ENCODE data around the gene PDIK1L.
"Not testable (repeated sequence)": the region's sequence is repeated elsewhere in the genome, so short reads cannot be mapped to it uniquely, and the experiment has no call there.

Gene PDIK1L

DNA sequence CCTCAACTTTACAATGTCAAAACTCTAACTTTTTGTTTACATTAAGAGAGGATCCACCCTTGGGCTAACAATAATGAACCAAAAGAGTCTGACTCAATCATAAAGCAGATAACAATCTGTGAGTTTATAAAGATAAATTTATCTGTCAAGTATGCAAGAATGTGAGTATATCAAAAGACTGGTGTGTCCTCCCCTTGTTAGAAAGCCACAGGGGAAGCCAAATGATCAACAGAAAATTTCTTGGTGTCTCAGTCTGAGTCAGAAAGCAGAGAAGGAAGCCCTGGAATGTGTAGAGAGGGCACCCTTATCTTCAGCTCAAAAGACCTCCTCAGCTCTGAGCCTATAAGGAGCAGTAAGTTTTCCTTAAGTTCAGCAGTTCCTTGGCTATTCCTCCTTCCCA is 13.9 kb upstream of the PDIK1L start:
- Histone ChIP-seq H3K9me3 (no peaks in the 10 kb centered on the region), H3K4me3 (no peak overlapping the region), H3K4me1 (peaks cover 8% of the 10 kb centered on the region; the same call in 1 of the 2 replicates), H3K27me3 (ENCODE audit: low read depth) (peaks cover 5% of the 10 kb centered on the region), H3K36me3 (replicated peaks) (no peaks in the 10 kb centered on the region)
- DNase-seq (ENCODE audit: low spot score in 2 of 2): no peak
- in situ Hi-C loops (cut with MboI; ENCODE audit: low sequenced_read_pairs): no loop called here

- Histone ChIP-seq H3K27me3 (ENCODE audit: low read depth) (no peaks in the 10 kb centered on the region), H3K9me3 (no peaks in the 10 kb centered on the region), H3K4me3 (no peak overlapping the region), H3K36me3 (replicated peaks) (no peaks in the 10 kb centered on the region), H3K4me1 (peaks cover 8% of the 10 kb centered on the region; the same call in 1 of the 2 replicates)
- DNase-seq (ENCODE audit: low spot score in 2 of 2): no peak
- in situ Hi-C loops (cut with MboI; ENCODE audit: low sequenced_read_pairs): no loop called here
Measured at GRCh38 chr1:26098602-26099001, 13.0 kb upstream of the PDIK1L start.

DNA sequence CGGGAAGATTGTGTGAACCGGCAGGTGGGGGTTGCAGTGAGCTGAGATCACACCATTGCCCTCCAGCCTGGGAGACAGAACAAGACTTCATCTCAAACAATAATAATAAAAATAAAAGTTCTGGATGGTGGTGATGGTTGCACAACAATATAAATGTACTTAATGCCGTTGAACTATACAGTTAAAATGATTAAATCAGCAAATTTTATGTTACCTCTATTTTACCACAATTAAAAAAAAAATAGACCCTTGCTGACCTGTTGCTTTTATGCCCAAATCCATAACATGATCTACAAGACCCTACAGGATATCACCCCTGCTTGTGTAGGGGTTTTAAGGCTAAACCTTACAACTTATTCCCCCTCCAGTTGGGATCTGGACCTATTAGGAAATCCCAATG is 11.8 kb upstream of the PDIK1L start:
- Histone ChIP-seq H3K9me3 (no peaks in the 10 kb centered on the region), H3K36me3 (replicated peaks) (no peaks in the 10 kb centered on the region), H3K27me3 (ENCODE audit: low read depth) (no peaks in the 10 kb centered on the region), H3K4me1 (peaks cover 8% of the 10 kb centered on the region; the same call in 1 of the 2 replicates), H3K4me3 (no peak overlapping the region)
- DNase-seq (ENCODE audit: low spot score in 2 of 2): no peak
- in situ Hi-C loops (cut with MboI; ENCODE audit: low sequenced_read_pairs): no loop called here

GRCh38 chr1:26100204-26100603 is 11.4 kb upstream of the PDIK1L start:
- in situ Hi-C loops (cut with MboI; ENCODE audit: low sequenced_read_pairs); H3K4me3 ChIP-seq; H3K9me3 ChIP-seq; H3K36me3 ChIP-seq (replicated peaks); DNase-seq (ENCODE audit: low spot score in 2 of 2); H3K27me3 ChIP-seq (ENCODE audit: low read depth): not testable (repeated sequence)
- peaks cover 10% of the 10 kb centered on the region; the same call in 1 of the 2 replicates for H3K4me1 ChIP-seq

DNA sequence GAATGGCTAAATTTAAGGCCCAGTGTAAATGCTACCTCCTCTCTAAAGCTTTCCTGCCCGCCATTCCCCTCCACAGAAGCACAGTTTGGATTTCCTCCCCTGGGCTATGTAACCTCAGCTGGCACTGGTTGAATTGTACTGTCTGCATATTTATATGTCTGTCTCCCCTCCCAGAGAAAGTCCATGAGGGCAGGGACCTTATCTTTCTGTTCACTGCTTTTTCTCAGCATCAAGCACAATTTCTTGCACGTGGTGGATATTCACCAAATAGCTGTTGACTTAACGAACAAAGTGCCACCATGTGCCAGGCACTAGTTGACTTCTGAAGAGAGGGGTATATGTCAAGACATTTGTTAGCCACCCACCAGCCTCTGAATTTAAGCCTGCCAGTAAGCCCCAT is 9.5 kb upstream of the PDIK1L start:
- Histone ChIP-seq H3K4me1 (peaks cover 11% of the 10 kb centered on the region; the same call in 1 of the 2 replicates), H3K4me3 (no peak overlapping the region), H3K9me3 (no peaks in the 10 kb centered on the region), H3K27me3 (ENCODE audit: low read depth) (no peaks in the 10 kb centered on the region), H3K36me3 (replicated peaks) (no peaks in the 10 kb centered on the region)
- in situ Hi-C loops (cut with MboI; ENCODE audit: low sequenced_read_pairs): no loop called here
- DNase-seq (ENCODE audit: low spot score in 2 of 2): no peak

GRCh38 chr1:26102526-26102925 is 9.1 kb upstream of the PDIK1L start:
- H3K27me3 ChIP-seq (ENCODE audit: low read depth): no peaks in the 10 kb centered on the region
- no peak overlapping the region for H3K4me3 ChIP-seq
- in situ Hi-C loops (cut with MboI; ENCODE audit: low sequenced_read_pairs): no loop called here
- no peaks in the 10 kb centered on the region for H3K36me3 ChIP-seq (replicated peaks)
- H3K9me3 ChIP-seq: no peaks in the 10 kb centered on the region
- DNase-seq (ENCODE audit: low spot score in 2 of 2): no peak
- H3K4me1 ChIP-seq: peaks cover 7% of the 10 kb centered on the region; the same call in 1 of the 2 replicates

- not testable (repeated sequence) for H3K9me3 ChIP-seq; H3K36me3 ChIP-seq (replicated peaks); H3K27me3 ChIP-seq (ENCODE audit: low read depth); H3K4me1 ChIP-seq; DNase-seq (ENCODE audit: low spot score in 2 of 2); H3K4me3 ChIP-seq
- in situ Hi-C loops (cut with MboI; ENCODE audit: low sequenced_read_pairs): loop anchor here (5.0 kb wide), 1 partner anchor 42 kb away; no protein-coding TSS in a partner anchor
Measured at GRCh38 chr1:26105226-26105548, 6.4 kb upstream of the PDIK1L start.

- Histone ChIP-seq H3K36me3 (replicated peaks) (peaks cover 10% of the 10 kb centered on the region), H3K4me3 (no peak overlapping the region; the same call in 1 of the 2 replicates), H3K9me3 (no peaks in the 10 kb centered on the region), H3K4me1 (peaks cover 15% of the 10 kb centered on the region), H3K27me3 (ENCODE audit: low read depth) (no peaks in the 10 kb centered on the region)
- no peak for DNase-seq (ENCODE audit: low spot score in 2 of 2)
- in situ Hi-C loops (cut with MboI; ENCODE audit: low sequenced_read_pairs): loop anchor here (5.0 kb wide), 1 partner anchor 38 kb away; no protein-coding TSS in a partner anchor
Measured at GRCh38 chr1:26109229-26110164, 2.1 kb upstream of the PDIK1L start.

DNA sequence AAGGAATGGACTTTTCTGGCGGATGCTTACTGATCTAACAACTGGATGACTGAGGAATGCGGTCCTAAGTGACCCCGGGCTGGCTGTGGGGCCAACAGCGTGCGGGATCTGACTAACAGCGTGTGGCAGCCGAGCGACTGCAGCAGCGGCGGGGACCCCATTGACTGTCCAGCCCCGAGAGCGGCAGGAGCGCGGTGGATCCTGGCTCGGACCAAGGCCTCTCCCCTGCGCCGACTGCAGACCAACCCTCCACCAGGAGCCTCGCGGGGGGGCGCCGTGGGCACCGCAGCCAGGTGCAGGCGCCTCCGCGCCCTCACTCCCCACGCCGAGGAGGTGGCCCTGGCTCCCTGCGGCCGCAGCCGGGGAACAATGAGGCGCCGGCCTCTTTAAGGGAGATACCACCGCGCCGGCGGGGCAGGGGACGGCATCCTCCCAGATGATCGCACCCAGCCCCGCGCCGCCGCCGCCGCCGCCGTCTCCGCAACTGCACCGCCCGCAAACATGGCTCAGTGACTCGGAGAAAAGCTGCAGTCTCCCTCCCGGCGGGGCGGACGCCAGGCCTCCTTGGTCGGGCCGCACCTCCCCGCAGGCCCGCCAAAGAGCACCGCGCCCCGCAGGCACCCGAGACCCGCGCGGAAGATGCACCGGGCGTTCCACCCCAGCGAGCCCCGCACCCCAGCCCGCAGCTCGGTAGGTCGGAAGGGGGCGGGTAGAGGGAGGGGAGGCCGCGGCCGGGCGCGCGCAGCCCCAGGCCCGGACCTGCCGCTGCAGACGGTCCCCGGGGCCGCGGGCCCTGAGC is 694 bp upstream of the PDIK1L start:
- DNase-seq (ENCODE audit: low spot score in 2 of 2): peak; percentile 76 to 90
- H3K27me3 ChIP-seq (ENCODE audit: low read depth): no peaks in the 10 kb centered on the region
- in situ Hi-C loops (cut with MboI; ENCODE audit: low sequenced_read_pairs): no loop called here
- peak overlapping the region; percentile 89 for H3K4me3 ChIP-seq
- no peaks in the 10 kb centered on the region for H3K9me3 ChIP-seq
- peaks cover 13% of the 10 kb centered on the region for H3K4me1 ChIP-seq
- H3K36me3 ChIP-seq (replicated peaks): peaks cover 17% of the 10 kb centered on the region

DNA sequence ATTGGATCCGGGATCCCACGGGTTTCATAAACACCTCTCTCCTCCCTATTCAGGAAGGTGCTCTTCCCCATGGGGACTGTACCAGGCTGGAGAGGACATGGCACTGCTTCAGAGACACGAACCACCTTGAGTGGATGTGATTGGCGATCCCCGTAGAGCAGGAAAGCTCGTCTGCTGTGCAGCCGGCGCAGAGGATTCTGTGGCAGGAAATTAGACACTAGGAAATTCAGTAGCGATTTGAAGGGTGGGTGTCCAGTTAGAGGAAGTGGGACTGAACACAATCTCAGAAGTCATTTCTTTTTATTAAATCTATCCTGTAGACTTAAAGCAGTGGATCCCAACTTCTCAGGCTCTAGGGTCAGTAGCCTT is 767 bp downstream of the PDIK1L start:
- in situ Hi-C loops (cut with MboI; ENCODE audit: low sequenced_read_pairs): no loop called here
- no peaks in the 10 kb centered on the region for H3K9me3 ChIP-seq
- DNase-seq (ENCODE audit: low spot score in 2 of 2): no peak
- no peaks in the 10 kb centered on the region for H3K27me3 ChIP-seq (ENCODE audit: low read depth)
- peaks cover 13% of the 10 kb centered on the region for H3K4me1 ChIP-seq
- H3K4me3 ChIP-seq: peak overlapping the region; percentile 89
- H3K36me3 ChIP-seq (replicated peaks): peaks cover 20% of the 10 kb centered on the region

DNA sequence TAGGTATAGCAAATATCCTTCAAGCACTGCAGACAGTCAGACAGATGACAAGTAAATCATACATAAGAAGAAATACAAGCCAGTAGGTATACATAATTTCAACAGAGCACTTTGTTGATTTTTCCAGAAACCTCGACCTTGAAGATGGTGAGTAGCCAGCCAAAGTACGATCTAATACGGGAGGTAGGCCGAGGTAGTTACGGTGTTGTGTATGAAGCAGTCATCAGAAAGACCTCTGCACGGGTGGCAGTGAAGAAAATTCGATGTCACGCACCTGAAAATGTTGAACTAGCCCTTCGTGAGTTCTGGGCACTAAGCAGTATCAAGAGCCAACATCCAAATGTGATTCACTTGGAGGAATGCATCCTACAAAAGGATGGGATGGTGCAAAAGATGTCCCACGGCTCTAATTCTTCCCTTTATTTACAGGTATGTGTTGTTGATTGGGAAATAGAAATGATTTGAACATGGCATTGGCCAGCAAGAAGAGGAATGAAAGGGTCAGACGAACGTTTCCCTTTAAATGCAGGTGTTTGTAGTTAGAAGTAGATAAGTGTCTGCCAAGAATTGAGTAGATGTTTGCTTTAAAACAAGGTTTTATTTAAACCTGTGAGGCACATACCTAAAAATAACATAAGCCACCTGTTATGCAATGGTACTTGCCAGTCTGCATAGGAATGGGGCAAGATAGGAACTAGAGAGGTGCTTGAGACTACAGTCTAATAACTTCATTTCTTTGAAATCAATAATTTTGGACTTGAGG is 2.7 kb downstream of the PDIK1L start:
- in situ Hi-C loops (cut with MboI; ENCODE audit: low sequenced_read_pairs): no loop called here

DNA sequence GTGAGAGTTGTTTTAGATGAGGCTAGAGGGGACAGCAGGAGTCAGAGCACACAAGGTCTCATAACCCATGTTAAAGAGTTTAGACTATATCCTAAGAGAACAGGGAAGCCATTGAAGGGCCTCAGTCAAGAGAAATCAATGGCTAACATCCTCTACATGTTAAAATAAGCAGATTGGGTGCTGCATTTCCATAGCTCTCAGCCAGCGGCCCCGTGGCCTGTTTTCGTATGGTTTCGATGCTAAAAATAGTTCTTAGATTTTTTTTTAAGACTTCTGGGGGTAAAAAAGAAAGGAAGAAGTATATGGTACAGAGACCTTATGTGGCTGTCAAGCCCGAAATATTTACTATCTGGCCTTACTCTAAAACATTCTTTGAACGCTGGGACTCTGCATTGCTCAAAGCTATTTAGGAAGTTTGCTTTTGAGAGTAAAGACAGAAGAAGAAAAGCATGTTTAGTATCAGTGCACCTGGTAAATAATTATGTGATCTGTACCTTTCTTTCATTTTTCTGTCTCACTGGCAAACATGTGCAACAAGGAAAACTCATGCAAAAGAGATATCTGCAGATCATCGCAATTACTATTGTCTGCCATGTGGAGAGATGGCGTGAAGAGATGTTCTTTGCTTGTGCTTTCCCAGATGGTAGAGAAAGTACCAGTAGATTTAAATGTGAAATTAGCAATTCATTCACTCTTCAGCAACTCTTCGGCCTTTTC is 8.4 kb downstream of the PDIK1L start:
- H3K36me3 ChIP-seq (replicated peaks): peaks cover 24% of the 10 kb centered on the region
- no peak overlapping the region for H3K4me3 ChIP-seq
- no peak for DNase-seq (ENCODE audit: low spot score in 2 of 2)
- no peaks in the 10 kb centered on the region for H3K27me3 ChIP-seq (ENCODE audit: low read depth)
- no peaks in the 10 kb centered on the region for H3K9me3 ChIP-seq
- peaks cover 3% of the 10 kb centered on the region; the same call in 1 of the 2 replicates for H3K4me1 ChIP-seq
- in situ Hi-C loops (cut with MboI; ENCODE audit: low sequenced_read_pairs): no loop called here

More for the DNA sequence above, 2.7 kb downstream of the PDIK1L start:
- H3K4me3 ChIP-seq: no peak overlapping the region
- DNase-seq (ENCODE audit: low spot score in 2 of 2): no peak
- H3K4me1 ChIP-seq: peaks cover 13% of the 10 kb centered on the region
- H3K9me3 ChIP-seq: no peaks in the 10 kb centered on the region
- peaks cover 31% of the 10 kb centered on the region for H3K36me3 ChIP-seq (replicated peaks)
- no peaks in the 10 kb centered on the region for H3K27me3 ChIP-seq (ENCODE audit: low read depth)

All from HAP-1 (cell line).